HG02870 (cell line): ENCODE results near the gene RASAL2.

Experiments used
- ATAC-seq: cut with Tn5 transposase; IDR thresholded peaks from one replicate; pipeline ENCODE4 v1.9.1; 2021; ENCODE audit warnings: mild to moderate bottlenecking, moderate library complexity; ENCODE audit not compliant: unreplicated experiment

RASAL2 gene

GRCh38 chr1:178528953-178529335, 435.0 kb downstream of the RASAL2 start:
- ATAC-seq, result no peak

GRCh38 chr1:178529364-178530036, 435.6 kb downstream of the RASAL2 start:
- no peak for ATAC-seq

- no peak for ATAC-seq
Observed at GRCh38 chr1:178530037-178530402, 436.1 kb downstream of the RASAL2 start.

- ATAC-seq, result no peak
Observed at GRCh38 chr1:178530502-178530901, 436.6 kb downstream of the RASAL2 start.

- ATAC-seq, result peak; percentile 20
Observed at GRCh38 chr1:178531887-178532286, 438.0 kb downstream of the RASAL2 start.

GRCh38 chr1:178532392-178532791, 438.5 kb downstream of the RASAL2 start:
- peak; percentile 85 for ATAC-seq

- ATAC-seq, result no peak
Observed at GRCh38 chr1:178533121-178533946, 439.4 kb downstream of the RASAL2 start.
